ENCODE data around the gene TRIM40.

The TRIM40 gene

GRCh38 chr6:30154061-30154460 lies 18.1 kb downstream of the TRIM40 start:
- H3K4me3 ChIP-seq (ENCODE audit: control insufficient read depth, low read depth, low read length): no peak overlapping the region
- TF ChIP-seq, protein P1, sequence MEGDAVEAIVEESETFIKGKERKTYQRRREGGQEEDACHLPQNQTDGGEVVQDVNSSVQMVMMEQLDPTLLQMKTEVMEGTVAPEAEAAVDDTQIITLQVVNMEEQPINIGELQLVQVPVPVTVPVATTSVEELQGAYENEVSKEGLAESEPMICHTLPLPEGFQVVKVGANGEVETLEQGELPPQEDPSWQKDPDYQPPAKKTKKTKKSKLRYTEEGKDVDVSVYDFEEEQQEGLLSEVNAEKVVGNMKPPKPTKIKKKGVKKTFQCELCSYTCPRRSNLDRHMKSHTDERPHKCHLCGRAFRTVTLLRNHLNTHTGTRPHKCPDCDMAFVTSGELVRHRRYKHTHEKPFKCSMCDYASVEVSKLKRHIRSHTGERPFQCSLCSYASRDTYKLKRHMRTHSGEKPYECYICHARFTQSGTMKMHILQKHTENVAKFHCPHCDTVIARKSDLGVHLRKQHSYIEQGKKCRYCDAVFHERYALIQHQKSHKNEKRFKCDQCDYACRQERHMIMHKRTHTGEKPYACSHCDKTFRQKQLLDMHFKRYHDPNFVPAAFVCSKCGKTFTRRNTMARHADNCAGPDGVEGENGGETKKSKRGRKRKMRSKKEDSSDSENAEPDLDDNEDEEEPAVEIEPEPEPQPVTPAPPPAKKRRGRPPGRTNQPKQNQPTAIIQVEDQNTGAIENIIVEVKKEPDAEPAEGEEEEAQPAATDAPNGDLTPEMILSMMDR (IDR thresholded peaks at IDR 0.05; ENCODE audit: control insufficient read depth, insufficient read depth, low read depth, low read length, missing control alignments): no peak

DNA sequence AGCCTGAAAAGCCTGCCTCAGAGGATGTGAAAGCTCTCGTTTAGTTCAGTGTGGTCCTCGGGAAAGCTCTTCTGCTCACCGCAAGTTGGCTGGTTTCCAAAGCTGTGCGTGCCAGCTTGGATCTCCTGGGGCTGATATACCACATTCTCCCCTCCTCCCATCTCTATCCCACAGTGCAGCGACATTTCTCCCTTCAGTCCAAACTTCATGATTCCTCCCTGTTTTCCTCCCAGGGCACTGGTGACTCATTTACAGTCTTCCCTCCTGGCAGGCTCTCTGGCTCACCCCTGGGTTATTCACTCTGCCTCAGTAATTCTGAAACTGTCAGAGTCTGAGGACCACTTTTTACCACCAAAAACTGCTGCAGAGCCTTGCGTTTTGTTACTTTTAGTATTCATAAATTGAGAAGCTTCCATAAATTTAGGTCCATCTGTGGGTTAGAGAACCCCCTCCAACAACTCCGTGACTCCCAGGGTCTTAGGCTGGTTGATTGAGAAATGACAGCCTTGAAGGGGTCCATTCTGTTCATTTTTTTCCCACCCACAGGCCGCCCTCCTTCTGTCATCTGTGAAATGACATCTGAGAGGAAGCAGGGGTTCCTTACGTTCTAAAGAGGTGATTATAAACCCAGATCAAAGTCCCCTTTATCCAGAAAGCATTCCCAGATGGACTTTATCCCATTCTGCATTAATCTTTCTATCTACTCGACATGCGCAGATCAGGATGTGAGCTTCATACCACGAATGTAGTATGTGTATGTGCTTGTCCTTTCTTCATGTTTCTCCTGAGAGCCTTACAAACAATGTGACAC lies 19.0 kb downstream of the TRIM40 start:
- TF ChIP-seq, protein P1 (IDR thresholded peaks at IDR 0.05; ENCODE audit: control insufficient read depth, insufficient read depth, low read depth, low read length, missing control alignments): no peak
- DNase-seq (ENCODE audit: low read depth): peak; percentile 74
- H3K4me3 ChIP-seq (ENCODE audit: control insufficient read depth, low read depth, low read length): no peak overlapping the region

More at GRCh38 chr6:30154061-30154460, 18.1 kb downstream of the TRIM40 start:
- no peak for DNase-seq (ENCODE audit: low read depth)

GRCh38 chr6:30155520-30156261 lies 19.8 kb downstream of the TRIM40 start:
- TF ChIP-seq, protein P1 (IDR thresholded peaks at IDR 0.05; ENCODE audit: control insufficient read depth, insufficient read depth, low read depth, low read length, missing control alignments): no peak
- no peak for DNase-seq (ENCODE audit: low read depth)
- no peak overlapping the region for H3K4me3 ChIP-seq (ENCODE audit: control insufficient read depth, low read depth, low read length)

DNA sequence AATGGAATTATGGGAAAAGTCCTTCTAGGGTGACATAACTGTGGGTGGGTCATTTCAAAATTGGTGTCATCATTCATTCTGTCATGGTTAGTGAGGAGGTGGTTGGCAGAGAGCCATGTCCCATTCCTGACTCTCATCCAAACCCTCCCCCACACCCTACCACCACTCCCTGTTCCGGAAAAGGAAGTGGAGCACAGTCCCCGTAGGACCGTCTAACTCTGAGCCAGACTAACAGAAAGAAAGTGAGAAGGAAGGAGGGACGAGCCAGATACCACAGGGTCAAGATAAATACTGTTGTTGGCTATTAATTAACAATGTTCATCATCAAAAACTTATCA lies 20.3 kb downstream of the TRIM40 start:
- TF ChIP-seq, protein P1 (IDR thresholded peaks at IDR 0.05; ENCODE audit: control insufficient read depth, insufficient read depth, low read depth, low read length, missing control alignments): no peak
- DNase-seq (ENCODE audit: low read depth): no peak

DNA sequence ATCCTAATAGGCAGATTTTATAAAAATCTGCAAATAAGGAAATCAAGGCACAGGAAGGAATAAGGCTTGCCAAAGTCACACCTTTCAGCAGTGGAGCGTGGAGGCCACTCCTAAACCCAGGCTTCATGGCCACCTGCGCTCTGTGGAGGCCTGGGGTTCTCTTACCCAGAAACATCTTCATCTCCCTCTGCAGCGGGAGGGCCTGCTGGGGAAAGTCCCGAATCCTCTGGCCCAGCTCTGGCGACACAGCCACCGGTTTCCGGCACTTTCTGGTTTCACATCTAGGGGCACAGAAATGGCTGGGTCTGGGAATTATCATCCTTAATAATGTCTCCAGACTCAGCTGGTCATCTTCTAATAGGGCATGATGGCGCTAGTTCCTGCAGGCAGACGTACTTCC lies 20.8 kb downstream of the TRIM40 start:
- H3K4me3 ChIP-seq (ENCODE audit: control insufficient read depth, low read depth, low read length): no peak overlapping the region
- DNase-seq (ENCODE audit: low read depth): no peak
- TF ChIP-seq, protein P1 (IDR thresholded peaks at IDR 0.05; ENCODE audit: control insufficient read depth, insufficient read depth, low read depth, low read length, missing control alignments): no peak

More for the DNA sequence above, 20.3 kb downstream of the TRIM40 start:
- H3K4me3 ChIP-seq (ENCODE audit: control insufficient read depth, low read depth, low read length): no peak overlapping the region

DNA sequence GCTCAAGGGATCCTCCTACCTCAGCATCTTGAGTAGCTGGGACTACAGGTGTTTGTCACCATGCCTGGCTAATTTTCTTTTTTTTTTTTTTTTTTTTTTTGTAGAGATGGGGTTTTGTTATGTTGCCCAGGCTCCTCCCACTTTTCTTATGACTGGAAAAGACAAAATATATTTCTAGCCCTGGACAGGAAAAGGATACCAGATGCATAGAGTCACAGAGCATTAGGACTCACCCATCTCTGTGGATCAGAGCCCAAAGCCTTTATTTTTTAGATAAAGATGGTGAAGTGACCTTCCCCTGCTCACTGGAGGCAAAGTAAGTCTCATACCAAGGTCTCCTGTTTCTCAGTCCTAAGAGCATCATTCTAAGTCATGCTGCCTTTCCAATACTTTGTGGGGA lies 21.6 kb downstream of the TRIM40 start:
- no peak for DNase-seq (ENCODE audit: low read depth)
- TF ChIP-seq, protein P1 (IDR thresholded peaks at IDR 0.05; ENCODE audit: control insufficient read depth, insufficient read depth, low read depth, low read length, missing control alignments): no peak

More for the DNA sequence above, 21.6 kb downstream of the TRIM40 start:
- no peak overlapping the region for H3K4me3 ChIP-seq (ENCODE audit: control insufficient read depth, low read depth, low read length)
